Mucosa of stomach (tissue), 1 donor: Measurements from ENCODE around the gene MAML1.
A peak's percentile ranks its signal among the peaks of the same experiment; 100 is the strongest.
"Not testable (repeated sequence)": the region's sequence is repeated elsewhere in the genome, so short reads cannot be mapped to it uniquely, and the experiment has no call there.

ENCODE experiments used
- H3K27me3 ChIP-seq: one replicate; pipeline ENCODE4 v1.7.0; 2013; ENCODE audit warnings: mild to moderate bottlenecking, low read length; ENCODE audit not compliant: control insufficient read depth, insufficient read depth
- H3K36me3 ChIP-seq: one replicate; pipeline ENCODE4 v1.7.0; 2013; ENCODE audit warnings: low read length; ENCODE audit not compliant: control insufficient read depth, insufficient read depth
- H3K4me1 ChIP-seq: one replicate; pipeline ENCODE4 v1.7.0; 2013; ENCODE audit warnings: mild to moderate bottlenecking, low read length; ENCODE audit not compliant: control insufficient read depth, insufficient read depth
- H3K4me3 ChIP-seq: one replicate; pipeline ENCODE4 v1.7.0; 2013; ENCODE audit warnings: low read length
- H3K9ac ChIP-seq: one replicate; pipeline ENCODE4 v1.7.0; 2013; ENCODE audit warnings: mild to moderate bottlenecking, low read length, moderate library complexity
- H3K9me3 ChIP-seq: one replicate; pipeline ENCODE4 v1.7.0; 2013; ENCODE audit warnings: mild to moderate bottlenecking, low read length, moderate library complexity; ENCODE audit not compliant: control insufficient read depth
- donor health status: Pancreatic carcinoma.

Gene MAML1

GRCh38 chr5:179732412-179732917 lies at the start of gene MAML1:
TSS of gene MAML1 (plus strand) at chr5:179732822. CDS start at chr5:179733113, 291 bp downstream.
- H3K4me1 ChIP-seq, result peaks cover 8% of the 10 kb centered on the region
- H3K4me3 ChIP-seq, result peak within 1 kb of the TSS; percentile 57
- no peaks in the 10 kb centered on the region for H3K27me3 ChIP-seq
- peak within 1 kb of the TSS; percentile 89 for H3K9ac ChIP-seq
- no peaks in the 10 kb centered on the region for H3K9me3 ChIP-seq
- no peaks in the 10 kb centered on the region for H3K36me3 ChIP-seq

DNA sequence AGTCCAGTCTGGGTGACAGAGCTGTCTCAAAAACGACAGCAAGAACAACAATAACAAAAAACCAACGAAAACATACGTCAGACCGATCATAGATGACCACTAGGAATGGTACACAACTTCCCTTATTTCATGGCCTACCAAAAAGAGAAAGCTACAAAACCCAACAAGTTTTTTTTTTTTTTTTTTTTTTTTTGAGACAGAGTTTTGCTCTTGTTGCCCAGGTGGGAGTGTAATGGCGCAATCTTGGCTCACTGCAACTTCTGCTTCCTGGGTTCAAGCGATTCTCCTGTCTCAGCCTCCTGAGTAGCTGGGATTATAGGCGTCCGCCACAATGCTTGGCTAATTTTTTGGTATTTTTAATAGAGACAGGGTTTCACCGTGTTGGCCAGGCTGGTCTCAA lies 43.4 kb upstream of the MAML1 start:
- H3K36me3 ChIP-seq, H3K27me3 ChIP-seq, H3K9ac ChIP-seq, H3K4me1 ChIP-seq, H3K9me3 ChIP-seq, H3K4me3 ChIP-seq: not testable (repeated sequence)

DNA sequence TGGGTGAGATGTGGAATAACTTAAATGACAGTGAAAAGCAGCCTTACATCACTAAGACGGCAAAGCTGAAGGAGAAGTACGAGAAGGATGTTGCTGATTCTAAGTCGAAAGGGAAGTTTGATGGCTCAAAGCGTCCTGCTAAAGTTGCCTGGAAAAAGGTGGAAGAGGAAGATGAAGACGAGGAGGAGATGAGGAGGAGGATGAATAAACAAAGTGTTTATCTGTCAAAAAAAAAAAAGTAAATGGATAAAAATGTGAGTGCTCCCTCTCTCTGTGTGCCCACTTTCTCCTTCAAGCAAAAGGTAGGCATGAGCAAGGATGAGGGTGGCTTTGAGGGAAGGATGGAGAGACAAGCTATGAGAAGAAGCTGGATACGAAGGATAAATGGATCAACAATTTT lies 38.1 kb upstream of the MAML1 start:
- Histone ChIP-seq H3K9me3 (no peaks in the 10 kb centered on the region), H3K4me1 (peaks cover 9% of the 10 kb centered on the region), H3K4me3 (no peak overlapping the region), H3K27me3 (no peaks in the 10 kb centered on the region), H3K9ac (no peak overlapping the region), H3K36me3 (no peaks in the 10 kb centered on the region)

DNA sequence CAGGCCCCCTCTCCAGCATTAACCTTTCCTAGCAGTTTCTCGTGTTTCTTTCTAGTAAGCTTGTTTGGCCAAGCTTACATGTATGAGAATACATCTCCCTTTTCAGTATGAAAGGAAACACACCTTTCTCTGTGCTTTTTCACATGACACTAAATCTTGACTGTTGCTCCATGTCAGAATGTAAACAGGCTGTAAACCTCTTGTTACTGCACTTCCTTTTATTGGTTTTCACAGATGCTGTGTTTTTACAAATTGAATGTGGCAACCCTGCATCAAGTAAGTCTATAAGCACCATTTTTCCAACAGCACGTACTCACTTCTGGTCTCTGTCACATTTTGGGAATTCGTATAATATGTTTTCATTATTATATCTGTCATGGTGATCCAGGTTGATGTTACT lies 36.0 kb upstream of the MAML1 start:
- H3K9ac ChIP-seq, result no peak overlapping the region
- no peaks in the 10 kb centered on the region for H3K27me3 ChIP-seq
- no peak overlapping the region for H3K4me3 ChIP-seq
- H3K36me3 ChIP-seq, result no peaks in the 10 kb centered on the region
- H3K9me3 ChIP-seq, result no peaks in the 10 kb centered on the region
- H3K4me1 ChIP-seq, result peaks cover 15% of the 10 kb centered on the region

GRCh38 chr5:179697108-179697507 lies 35.5 kb upstream of the MAML1 start:
- peak overlapping the region; percentile 40 for H3K9ac ChIP-seq
- H3K4me3 ChIP-seq, result no peak overlapping the region
- peaks cover 15% of the 10 kb centered on the region for H3K4me1 ChIP-seq
- H3K27me3 ChIP-seq, result no peaks in the 10 kb centered on the region
- H3K9me3 ChIP-seq, result no peaks in the 10 kb centered on the region
- no peaks in the 10 kb centered on the region for H3K36me3 ChIP-seq

- peak overlapping the region; percentile 93 for H3K9ac ChIP-seq
- not testable (repeated sequence) for H3K9me3 ChIP-seq, H3K4me3 ChIP-seq, H3K27me3 ChIP-seq, H3K36me3 ChIP-seq
- peaks cover 15% of the 10 kb centered on the region for H3K4me1 ChIP-seq
Observed at GRCh38 chr5:179697543-179697942, 35.1 kb upstream of the MAML1 start.

DNA sequence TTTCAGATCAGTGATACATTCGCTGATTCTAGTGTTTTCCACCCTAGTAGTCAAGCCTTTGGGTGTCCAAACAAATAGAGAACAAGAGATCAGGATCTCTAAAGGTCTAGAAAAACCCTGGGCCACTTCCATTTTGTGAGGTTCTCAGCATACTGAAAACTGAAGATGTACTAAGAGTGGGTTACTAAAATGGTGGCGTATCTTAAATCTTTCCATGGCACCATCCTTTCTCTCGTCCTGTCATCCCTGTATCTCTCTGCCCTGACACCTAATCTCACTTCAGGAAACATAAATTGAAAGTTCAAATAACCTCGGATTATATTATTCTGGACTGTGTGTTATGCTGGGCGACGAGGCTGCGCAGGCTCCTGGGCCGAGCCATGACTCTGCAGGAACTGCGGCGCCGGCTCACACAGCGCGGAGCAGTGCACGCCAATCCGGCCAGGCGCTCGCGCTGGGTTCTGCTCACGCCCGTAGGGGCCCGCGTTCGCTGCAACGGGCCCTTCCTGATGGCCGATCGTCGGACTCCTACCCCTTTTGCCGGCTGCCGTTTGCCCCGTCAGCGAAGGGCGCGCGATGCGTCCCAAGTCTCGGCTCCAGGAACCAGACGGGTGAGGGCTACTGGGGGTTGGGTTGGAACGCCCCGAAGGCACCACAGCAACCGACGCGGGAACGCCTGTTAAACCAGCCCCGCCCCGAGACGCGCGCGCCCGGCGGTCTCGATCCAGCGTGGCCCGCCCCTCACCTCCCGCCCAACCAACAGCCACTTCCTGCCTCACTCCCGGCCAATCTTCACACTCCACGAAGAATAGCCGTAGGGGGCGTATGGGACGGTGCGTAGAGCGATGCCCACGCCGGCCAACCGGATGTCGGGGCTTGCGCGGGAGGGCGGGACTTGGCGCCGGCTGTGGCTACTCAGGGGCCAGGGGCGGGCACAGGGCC lies 34.4 kb upstream of the MAML1 start:
- H3K4me3 ChIP-seq, result peak overlapping the region; percentile 77
- peak overlapping the region; percentile 99 for H3K9ac ChIP-seq
- H3K36me3 ChIP-seq, result no peaks in the 10 kb centered on the region
- no peaks in the 10 kb centered on the region for H3K27me3 ChIP-seq
- no peaks in the 10 kb centered on the region for H3K9me3 ChIP-seq
- H3K4me1 ChIP-seq, result peaks cover 15% of the 10 kb centered on the region

DNA sequence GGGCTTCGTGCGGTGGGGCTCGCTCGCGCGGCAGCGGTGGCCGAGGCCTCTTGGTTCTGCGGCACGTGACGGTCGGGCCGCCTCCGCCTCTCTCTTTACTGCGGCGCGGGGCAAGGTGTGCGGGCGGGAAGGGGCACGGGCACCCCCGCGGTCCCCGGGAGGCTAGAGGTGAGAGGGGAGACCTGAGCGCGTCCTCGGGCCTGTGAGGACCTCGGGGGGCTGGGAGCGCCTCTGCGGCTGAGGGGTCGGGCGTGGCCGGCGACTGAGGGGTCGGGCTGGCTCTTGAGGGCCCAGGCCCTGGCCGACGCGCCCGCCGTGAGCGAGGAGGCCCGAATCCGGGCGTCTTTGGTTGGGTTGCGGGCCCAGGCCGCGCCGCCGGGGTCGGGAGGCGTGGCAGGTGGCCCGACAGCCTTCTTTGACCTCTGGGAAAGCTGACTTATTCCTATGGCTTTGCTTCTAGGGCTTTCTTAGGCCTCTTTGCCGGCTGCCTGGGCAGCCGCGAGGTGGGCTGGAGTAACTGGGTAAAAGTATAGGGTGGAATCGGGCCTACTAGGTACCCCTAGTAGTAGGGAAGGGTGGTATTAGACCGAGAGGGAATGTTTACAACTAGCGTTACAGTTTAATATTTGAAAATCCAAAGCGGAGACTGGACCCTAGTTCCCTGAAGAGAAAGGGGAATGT lies 33.5 kb upstream of the MAML1 start, which contains the start of gene CANX:
Gene CANX (plus strand): TSS at position 33 of the 681 bp plus-strand sequence. CDS start 6,715 bp downstream, outside the sequence.
- H3K9ac ChIP-seq, result peak within 1 kb of the TSS; percentile 99
- no peaks in the 10 kb centered on the region for H3K27me3 ChIP-seq
- H3K36me3 ChIP-seq, result no peaks in the 10 kb centered on the region
- peak within 1 kb of the TSS; percentile 77 for H3K4me3 ChIP-seq
- H3K9me3 ChIP-seq, result no peaks in the 10 kb centered on the region
- peaks cover 15% of the 10 kb centered on the region for H3K4me1 ChIP-seq

- no peaks in the 10 kb centered on the region for H3K9me3 ChIP-seq
- peaks cover 15% of the 10 kb centered on the region for H3K4me1 ChIP-seq
Observed at GRCh38 chr5:179699616-179700237, 32.9 kb upstream of the MAML1 start.

DNA sequence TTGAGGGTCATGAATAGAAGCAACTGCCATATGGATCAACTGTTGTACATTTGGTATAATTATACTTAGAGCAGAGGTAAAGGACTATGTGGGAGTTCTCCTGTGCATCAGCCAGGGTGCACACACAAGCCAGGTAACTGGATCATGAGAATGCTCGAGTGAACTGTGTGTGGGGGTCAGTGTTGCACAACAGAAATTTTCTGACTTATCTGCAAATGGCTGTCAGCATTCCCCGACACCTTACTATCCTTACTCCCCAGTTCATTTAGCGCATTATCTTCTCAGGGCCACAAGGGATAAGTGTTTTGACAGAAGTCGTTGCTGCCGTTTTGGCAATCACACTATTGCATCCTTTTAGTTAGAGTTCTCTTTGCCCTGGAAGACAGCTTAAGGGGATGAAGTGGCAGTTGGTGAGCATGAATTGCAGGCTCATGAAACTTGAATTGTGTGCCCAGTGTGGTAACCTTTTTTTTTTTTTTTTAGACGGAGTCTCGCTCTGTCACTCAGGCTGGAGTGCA lies 32.2 kb upstream of the MAML1 start:
- Histone ChIP-seq H3K9ac (peak overlapping the region; percentile 99), H3K4me3 (no peak overlapping the region), H3K9me3 (no peaks in the 10 kb centered on the region), H3K27me3 (no peaks in the 10 kb centered on the region), H3K36me3 (no peaks in the 10 kb centered on the region), H3K4me1 (peaks cover 15% of the 10 kb centered on the region)

More at GRCh38 chr5:179699616-179700237, 32.9 kb upstream of the MAML1 start:
- Histone ChIP-seq H3K36me3 (no peaks in the 10 kb centered on the region), H3K9ac (peak overlapping the region; percentile 99), H3K4me3 (peak overlapping the region; percentile 77), H3K27me3 (no peaks in the 10 kb centered on the region)

GRCh38 chr5:179716286-179716685 lies 16.3 kb upstream of the MAML1 start:
- Histone ChIP-seq H3K9me3 (no peaks in the 10 kb centered on the region), H3K9ac (no peak overlapping the region), H3K36me3 (peaks cover 17% of the 10 kb centered on the region), H3K27me3 (no peaks in the 10 kb centered on the region), H3K4me3 (no peak overlapping the region), H3K4me1 (no peaks in the 10 kb centered on the region)
